ENCODE results near the gene DNAH9. TPM values are rescaled to one million over a fixed set of nuclear protein-coding genes. Genes with fewer than 3 reads are reported as not detected.

Gene DNAH9
- total and polyA plus RNA-seq, 2 of the 8 experiments (the other 6 are each of a cell fraction or from before 2014, with no cell fraction given) = 0.21 to 0.86 TPM

- no peak overlapping the region for H3K4me2 ChIP-seq (ENCODE audit: insufficient read depth in 1 of 2, low read depth in 2 of 2, low read length in 2 of 2)
- H3K9ac ChIP-seq (replicated peaks in 1 of 4; ENCODE audit: extremely low read depth in 1 of 4, low read depth in 3 of 4, low read length in 3 of 4) = no peak overlapping the region
- H3K23me2 ChIP-seq (ENCODE audit: low read depth, low read length) = no peaks in the 10 kb centered on the region; the same call in 1 of the 2 replicates
- no peaks in the 10 kb centered on the region for H3K4me1 ChIP-seq (replicated peaks in 1 of 4; ENCODE audit: control insufficient read depth in 3 of 4, insufficient read depth in 4 of 4, low read length in 3 of 4)
- H3K4ac ChIP-seq (replicated peaks; ENCODE audit: insufficient read length, low read depth, low read length) = no peak overlapping the region
- FAIRE-seq (no peak), DNase-seq (ENCODE audit: low read depth in 1 of 2, low spot score in 2 of 2) (no peak)
- H3K79me1 ChIP-seq (ENCODE audit: low read depth, low read length) = no peaks in the 10 kb centered on the region
- no peaks in the 10 kb centered on the region for H4K20me1 ChIP-seq (replicated peaks in 1 of 2; ENCODE audit: control insufficient read depth in 1 of 2, insufficient read depth in 2 of 2, low read length in 2 of 2)
- no peak overlapping the region for H3K14ac ChIP-seq (ENCODE audit: insufficient read length)
- H3K79me2 ChIP-seq (ENCODE audit: control insufficient read depth in 1 of 2, insufficient read depth in 2 of 2, low read length in 2 of 2) = no peaks in the 10 kb centered on the region
- H3K18ac ChIP-seq (ENCODE audit: extremely low read depth, low read length) = no peak overlapping the region
- no peak overlapping the region for H4K91ac ChIP-seq (replicated peaks; ENCODE audit: insufficient read length, low read length)
- no peaks in the 10 kb centered on the region for H3K9me3 ChIP-seq (ENCODE audit: insufficient read depth in 2 of 2, low read depth in 1 of 2, low read length in 1 of 2)
- ChIA-PET CTCF (ENCODE audit: partially characterized antibody) (interaction anchor here (1.1 kb wide), 2 partner anchors 9 to 91 kb away, joined by 3 read pairs; no protein-coding TSS in a partner anchor), POLR2A (ENCODE audit: partially characterized antibody) (no interaction called here)
- no peak overlapping the region for H2AK5ac ChIP-seq (ENCODE audit: low read depth, low read length)
- no peak overlapping the region for H3K4me3 ChIP-seq (ENCODE audit: extremely low read depth in 1 of 4, insufficient read depth in 2 of 4, low read depth in 3 of 4, low read length in 4 of 4)
- H2BK12ac ChIP-seq (ENCODE audit: low read depth, low read length) = no peak overlapping the region
- H4K8ac ChIP-seq (ENCODE audit: extremely low read depth, insufficient read depth, low read length) = no peak overlapping the region
- H3K36me3 ChIP-seq (ENCODE audit: control insufficient read depth in 2 of 4, insufficient read depth in 4 of 4, low read length in 3 of 4) = no peaks in the 10 kb centered on the region
- H3K56ac ChIP-seq (replicated peaks; ENCODE audit: insufficient read length, low read depth, low read length) = no peak overlapping the region
- H4K5ac ChIP-seq (ENCODE audit: insufficient read length, low read depth, low read length) = no peak overlapping the region
- H2BK20ac ChIP-seq (ENCODE audit: low read length) = no peak overlapping the region
- 73% methylated on average over 1 of the region's 1 CpG; no CpG with 5 or more reads in 1 of the 2 experiments for WGBS, 2 experiments (ENCODE audit: extremely low coverage in 1 of 2, insufficient coverage in 1 of 2, insufficient read length in 1 of 2, insufficient replicate concordance in 2 of 2, low coverage in 1 of 2, low lambda C conversion rate in 2 of 2, missing lambda C conversion rate in 1 of 2)
- TF ChIP-seq SP4 (IDR thresholded peaks at IDR 0.05; ENCODE audit: low read length) = no peak
- TF ChIP-seq BRCA1 (IDR thresholded peaks at IDR 0.05; ENCODE audit: low read depth, low read length) = no peak
- no peak for TF ChIP-seq RBBP5 (IDR thresholded peaks at IDR 0.05; ENCODE audit: borderline replicate concordance, low read depth, low read length)
- no peak for TF ChIP-seq SAP30 (IDR thresholded peaks at IDR 0.05; ENCODE audit: insufficient read depth, insufficient replicate concordance, low read length)
- TF ChIP-seq SP2 (IDR thresholded peaks at IDR 0.05; ENCODE audit: low read length) = no peak
- no peak for TF ChIP-seq SIRT6 (IDR thresholded peaks at IDR 0.05; ENCODE audit: low read length)
- TF ChIP-seq, protein P1, sequence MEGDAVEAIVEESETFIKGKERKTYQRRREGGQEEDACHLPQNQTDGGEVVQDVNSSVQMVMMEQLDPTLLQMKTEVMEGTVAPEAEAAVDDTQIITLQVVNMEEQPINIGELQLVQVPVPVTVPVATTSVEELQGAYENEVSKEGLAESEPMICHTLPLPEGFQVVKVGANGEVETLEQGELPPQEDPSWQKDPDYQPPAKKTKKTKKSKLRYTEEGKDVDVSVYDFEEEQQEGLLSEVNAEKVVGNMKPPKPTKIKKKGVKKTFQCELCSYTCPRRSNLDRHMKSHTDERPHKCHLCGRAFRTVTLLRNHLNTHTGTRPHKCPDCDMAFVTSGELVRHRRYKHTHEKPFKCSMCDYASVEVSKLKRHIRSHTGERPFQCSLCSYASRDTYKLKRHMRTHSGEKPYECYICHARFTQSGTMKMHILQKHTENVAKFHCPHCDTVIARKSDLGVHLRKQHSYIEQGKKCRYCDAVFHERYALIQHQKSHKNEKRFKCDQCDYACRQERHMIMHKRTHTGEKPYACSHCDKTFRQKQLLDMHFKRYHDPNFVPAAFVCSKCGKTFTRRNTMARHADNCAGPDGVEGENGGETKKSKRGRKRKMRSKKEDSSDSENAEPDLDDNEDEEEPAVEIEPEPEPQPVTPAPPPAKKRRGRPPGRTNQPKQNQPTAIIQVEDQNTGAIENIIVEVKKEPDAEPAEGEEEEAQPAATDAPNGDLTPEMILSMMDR (IDR thresholded peaks at IDR 0.05; ENCODE audit: control extremely low read depth in 1 of 3, insufficient read depth in 1 of 3, low read depth in 1 of 3, low read length in 3 of 3) = no peak
- no peak for TF ChIP-seq NRF1 (IDR thresholded peaks at IDR 0.05; ENCODE audit: low read depth, low read length)
- TF ChIP-seq HDAC2 (IDR thresholded peaks at IDR 0.05; ENCODE audit: borderline replicate concordance in 1 of 2, low read depth in 2 of 2, low read length in 2 of 2) = no peak
- no peak overlapping the region for H2BK15ac ChIP-seq (ENCODE audit: low read length)
- H3K23ac ChIP-seq (ENCODE audit: insufficient read length) = no peak overlapping the region
- no peak overlapping the region for H2AFZ ChIP-seq (ENCODE audit: low read length)
- H2BK5ac ChIP-seq (ENCODE audit: low read depth, low read length) = no peak overlapping the region
- H3K27ac ChIP-seq (ENCODE audit: low read depth, low read length) = no peak overlapping the region
- no peak overlapping the region for H2BK120ac ChIP-seq (replicated peaks; ENCODE audit: low read depth, low read length)
- H3K27me3 ChIP-seq (replicated peaks in 1 of 4; ENCODE audit: control insufficient read depth in 3 of 4, extremely low read depth in 1 of 4, insufficient read depth in 3 of 4, low read length in 3 of 4) = no peaks in the 10 kb centered on the region
These were observed 45.1 kb upstream of the DNAH9 start for GRCh38 chr17:11553135-11553534.

All from H1 (cell line).